ENCODE data around the gene DHX32.
A peak's percentile ranks its signal among the peaks of the same experiment; 100 is the strongest.

DHX32 gene

DNA sequence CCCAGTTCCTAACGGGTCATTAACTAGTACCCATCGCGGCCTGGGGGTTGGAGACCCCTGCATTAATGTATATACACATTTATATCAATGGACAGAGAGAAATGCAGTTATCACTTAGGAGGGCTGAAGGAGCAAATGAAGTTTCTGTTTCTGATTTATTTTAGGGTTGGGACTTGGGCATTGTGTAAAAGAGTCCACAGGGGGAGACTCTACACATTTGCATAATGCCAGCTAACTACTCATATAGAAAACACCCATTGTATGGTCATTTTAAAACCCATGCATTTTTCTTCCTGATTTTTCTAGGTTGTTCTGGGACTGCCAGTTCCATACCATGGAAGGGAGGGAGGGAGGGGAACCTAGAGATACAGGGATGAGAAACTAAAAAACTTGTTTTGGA is 34.2 kb downstream of the DHX32 start:
- DNase-seq = no peak

DNA sequence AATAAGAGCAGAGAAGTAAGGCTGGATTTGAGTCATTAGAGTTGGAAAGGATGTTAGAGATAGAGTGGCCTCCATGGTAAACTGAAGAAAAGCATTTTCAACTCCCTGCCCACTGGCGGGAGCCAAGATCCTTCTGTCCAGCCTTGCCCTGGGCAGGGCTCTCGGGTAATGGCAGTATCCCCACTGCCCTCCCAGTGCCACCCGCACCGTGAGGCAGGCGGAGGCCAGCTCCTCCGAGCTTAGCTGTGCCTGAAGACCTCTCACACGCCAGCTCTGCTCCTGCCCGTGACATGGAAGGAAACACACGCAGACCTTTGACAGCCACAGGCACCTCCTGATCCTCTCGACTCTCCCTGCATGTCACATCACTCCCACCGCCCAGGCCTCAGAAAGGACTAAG is 35.5 kb downstream of the DHX32 start:
- DNase-seq = no peak

DNA sequence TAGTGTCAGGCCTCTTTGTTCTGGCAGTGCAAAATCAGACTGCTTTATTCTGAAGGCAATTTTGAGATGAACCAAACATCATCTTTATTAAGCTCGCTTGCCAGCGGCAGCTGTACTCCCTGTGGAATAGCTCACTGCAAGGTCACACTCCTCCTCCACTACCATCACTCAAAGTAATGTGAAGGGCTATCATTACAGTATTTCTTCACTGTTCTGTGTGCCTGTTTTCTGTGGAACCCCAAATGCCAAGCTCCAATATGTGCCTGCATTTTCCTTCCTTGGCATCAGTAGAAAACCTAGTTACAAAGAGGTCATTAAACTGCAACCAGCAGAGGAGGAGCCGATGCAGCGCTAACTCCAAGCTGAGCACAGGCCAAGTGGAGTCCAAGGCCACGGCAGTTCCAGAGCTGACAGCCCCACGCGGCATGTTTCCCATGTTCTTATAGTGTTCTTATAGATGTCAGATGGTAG is 36.3 kb downstream of the DHX32 start:
- no peak for DNase-seq

GRCh38 chr10:125843603-125844329 is 37.3 kb downstream of the DHX32 start:
- DNase-seq = no peak

DNA sequence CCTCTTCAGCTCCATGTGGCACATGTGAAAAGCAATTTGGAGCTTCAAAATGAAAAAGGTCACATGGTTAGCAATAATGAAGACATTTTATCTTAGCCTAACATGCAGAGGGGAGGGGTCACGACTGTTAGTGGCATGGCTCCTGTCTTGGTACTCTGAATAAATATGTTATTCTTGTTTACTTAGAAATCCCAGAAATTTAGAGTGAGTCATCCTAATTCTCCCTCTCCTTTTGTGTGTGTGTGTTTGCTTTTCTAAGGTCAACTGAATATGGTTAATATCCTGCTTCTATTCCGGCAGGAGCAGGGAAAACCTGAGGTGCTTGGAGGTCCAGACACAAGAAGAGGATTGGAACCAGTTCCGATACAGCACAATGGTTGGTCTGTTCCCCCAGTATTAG is 40.1 kb downstream of the DHX32 start:
- DNase-seq = no peak

DNA sequence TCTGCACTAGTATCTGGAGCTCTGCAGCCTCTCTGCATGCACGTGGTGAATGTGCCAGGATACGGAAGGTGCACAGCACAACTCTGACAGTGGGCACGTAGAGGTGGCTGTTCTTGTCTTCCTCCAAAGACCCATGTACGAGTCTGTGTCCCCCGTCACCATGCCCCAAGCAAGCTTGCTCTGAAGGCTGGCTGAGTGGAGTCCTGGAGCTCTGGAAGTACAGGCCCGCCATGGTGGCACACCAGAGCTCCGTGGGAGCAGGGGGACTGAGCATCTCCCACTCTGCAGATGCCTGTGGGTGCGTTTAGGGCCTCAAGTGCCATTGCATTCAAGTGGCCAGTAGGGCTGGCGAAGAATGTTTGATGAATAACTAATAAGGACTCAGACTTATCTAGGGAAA is 40.7 kb downstream of the DHX32 start:
- DNase-seq = no peak

DNA sequence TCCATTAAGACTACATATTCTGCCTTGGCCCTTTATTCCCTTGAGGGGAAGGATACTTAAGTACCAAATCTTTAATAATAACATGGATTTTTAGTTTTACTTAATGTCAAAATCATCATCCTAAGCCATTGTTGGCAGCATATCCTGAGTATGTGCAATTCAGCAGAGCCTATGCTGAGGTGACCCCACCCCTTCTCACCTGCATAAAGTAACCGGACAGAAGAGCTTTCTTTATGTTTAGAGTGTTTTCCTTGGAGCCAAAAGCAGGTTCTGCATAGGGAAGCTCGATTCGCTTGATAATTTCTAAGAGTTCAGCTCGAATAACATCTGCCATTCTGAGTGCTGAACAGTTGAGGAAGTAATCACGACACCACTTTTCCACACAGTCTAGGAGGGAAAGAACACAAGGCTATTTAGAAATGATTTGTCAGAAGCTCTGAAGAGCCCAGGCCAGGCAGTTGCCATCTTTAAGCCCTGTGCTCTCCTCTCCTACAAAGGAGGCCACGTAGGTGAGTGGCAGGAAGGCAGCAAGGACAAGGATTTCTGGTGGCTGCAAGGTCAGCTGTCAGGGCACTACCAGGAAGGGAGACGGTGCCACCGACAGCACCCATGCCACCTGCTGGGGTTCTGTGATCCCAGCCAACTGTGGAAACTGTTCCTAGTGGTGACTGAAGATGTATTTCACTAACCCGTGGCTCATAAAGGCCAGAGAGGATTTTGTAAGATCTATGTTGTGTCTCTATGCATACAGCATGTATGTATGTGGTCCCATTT is 42.1 kb downstream of the DHX32 start:
- DNase-seq = no peak

- DNase-seq = no peak
Measured at GRCh38 chr10:125836746-125837145, 44.3 kb downstream of the DHX32 start.

- no peak for DNase-seq
Measured at GRCh38 chr10:125828311-125828710, 52.8 kb downstream of the DHX32 start.

- no peak for DNase-seq
Measured at GRCh38 chr10:125827133-125827532, 54.0 kb downstream of the DHX32 start.

DNA sequence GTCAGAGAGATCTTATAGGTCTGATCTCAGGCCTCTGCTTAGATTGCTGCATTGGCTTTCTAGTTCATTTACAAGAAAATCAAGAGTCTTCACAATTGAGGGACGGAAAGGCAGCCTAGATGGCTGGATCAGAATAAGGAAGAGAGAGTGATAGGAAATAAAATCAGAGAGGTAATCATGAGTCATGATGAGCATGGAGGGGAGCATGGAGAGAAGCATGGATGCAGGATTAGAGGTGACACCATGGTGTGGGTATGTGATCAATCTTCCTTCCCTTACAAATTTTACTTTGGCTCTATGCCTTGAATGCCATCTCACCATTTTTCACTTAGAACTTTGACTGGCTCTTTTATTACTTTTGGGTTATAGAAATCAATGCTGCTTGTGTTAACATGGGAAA is 56.4 kb downstream of the DHX32 start:
- DNase-seq = no peak

DNA sequence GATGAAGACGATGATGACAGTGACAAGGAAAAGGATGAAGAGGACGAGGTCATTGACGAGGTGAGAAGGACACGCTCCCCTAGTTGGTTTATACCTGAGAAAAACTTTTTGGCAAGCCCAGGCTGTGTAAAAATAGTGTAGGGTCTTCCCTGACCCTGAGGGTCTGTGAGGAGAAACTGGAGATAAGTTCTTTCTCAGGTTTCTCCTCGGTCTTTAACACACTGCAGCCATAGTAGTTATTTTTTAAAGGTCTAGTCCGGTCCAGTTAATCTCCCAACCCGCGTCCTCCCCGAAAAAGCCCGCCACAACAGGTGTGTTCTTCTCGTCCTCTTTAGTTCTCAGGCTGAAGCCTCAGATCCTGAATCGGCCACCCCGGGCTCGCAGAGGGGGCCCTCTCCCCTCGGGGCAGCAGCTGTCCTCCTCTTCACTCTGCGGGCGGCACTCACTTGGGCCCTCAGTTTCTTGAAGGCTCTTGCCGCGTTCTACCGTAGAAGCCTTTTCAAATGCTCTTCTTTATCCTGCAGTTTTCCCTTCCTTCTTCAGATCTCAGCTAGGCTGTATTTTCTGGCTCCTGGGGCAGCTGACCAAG is 57.3 kb downstream of the DHX32 start:
- no peak for DNase-seq

- peak; percentile 96 for DNase-seq
Measured at GRCh38 chr10:125822878-125823662, 58.0 kb downstream of the DHX32 start, which contains the start of the genes BCCIP and UROS. Gene BCCIP (plus strand): TSS chr10:125823546. CDS start chr10:125823558, 12 bp downstream. Gene UROS (minus strand): TSS chr10:125823258. CDS start chr10:125816499, 6,759 bp downstream.

- DNase-seq = peak; percentile 9
Measured at GRCh38 chr10:125820701-125821100, 60.4 kb downstream of the DHX32 start.

DNA sequence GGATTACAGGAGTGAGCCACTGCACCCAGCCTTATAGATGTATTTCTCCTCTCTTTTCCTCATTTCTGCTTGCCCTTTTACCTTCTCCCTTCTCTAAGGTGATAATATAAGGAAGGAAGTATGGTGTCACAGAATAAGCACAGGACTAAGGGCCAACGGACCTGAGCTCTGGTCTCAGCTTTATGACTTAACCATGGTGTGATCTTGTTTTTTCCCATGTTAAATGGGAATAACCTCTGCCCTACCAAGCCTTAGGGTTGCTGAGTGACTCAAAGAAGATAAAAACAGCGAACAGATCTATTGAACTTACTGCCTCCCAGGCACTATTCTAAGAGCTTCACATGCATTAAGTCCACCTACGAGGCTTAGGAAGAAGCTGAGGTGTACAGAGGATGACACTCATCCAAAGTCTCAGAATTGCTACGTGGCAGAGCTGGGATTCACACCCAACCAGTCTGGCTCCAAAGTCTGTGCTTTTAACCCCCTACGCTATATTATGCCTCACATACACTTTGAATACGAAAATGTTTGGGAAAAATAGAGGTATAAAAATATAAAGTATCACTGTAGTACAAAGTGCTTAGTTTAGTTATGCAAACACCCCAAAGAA is 63.6 kb downstream of the DHX32 start:
- DNase-seq = no peak

- no peak for DNase-seq
Measured at GRCh38 chr10:125816548-125816947, 64.5 kb downstream of the DHX32 start.

DNA sequence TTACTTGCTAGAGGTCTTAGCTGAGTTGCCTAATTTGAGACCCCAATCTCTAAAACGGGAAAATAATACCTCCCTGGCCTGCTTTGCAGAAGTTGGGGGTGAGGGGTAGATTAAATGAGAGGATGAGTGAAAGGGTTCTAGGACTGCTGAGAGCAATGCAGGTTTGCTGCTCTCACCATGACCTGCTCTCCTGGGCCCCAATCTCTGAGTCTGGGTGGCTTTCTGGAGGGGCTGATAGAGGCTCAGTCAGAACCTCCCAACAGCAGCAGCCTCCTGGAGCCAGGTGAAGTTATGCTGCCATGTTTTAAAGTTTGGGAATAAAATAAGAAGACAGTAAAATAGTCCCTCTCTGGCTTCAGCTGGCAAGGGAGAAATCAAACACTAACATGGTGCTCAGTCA is 65.3 kb downstream of the DHX32 start:
- no peak for DNase-seq

- no peak for DNase-seq
Measured at GRCh38 chr10:125812128-125812750, 68.9 kb downstream of the DHX32 start.

DNA sequence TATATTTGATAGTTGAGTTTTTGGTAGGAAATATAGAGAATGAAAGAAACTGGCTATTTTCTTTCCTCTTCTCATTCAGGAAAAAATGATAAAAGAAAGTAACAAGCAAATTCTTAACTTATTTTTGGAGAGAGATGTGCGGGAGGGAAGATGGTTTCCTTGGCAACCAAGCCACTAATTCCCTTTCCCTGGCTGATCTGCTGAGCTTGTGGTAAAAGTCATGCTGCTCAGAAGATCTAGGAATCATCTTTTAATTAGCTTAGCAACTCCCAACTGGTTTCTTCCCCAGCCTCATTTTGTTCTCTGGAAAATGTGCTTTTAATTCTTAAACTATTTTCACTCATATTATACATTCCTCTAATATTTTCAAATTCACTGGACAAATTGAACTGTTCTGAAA is 69.8 kb downstream of the DHX32 start:
- DNase-seq = no peak

GRCh38 chr10:125808047-125808446 is 73.0 kb downstream of the DHX32 start:
- DNase-seq = no peak

DNA sequence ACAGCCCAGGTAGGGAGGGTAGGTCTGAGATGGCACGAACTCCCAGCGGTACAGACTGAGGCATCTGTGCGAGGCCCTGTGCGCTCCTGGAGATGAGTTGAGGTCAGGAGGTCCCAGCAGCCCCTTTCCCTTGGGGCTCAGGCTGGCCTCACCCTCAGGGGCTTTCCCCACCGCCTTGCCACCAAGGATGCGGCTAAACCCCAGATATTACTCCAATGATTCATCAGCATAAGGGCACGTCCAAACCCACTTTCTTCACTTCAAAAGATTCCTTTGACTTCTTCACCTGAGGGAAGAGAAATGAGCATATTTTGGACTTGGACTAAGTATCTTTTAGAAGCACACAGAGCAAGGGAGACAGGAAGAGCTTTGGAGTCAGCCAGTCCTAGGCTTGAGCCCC is 78.4 kb downstream of the DHX32 start:
- DNase-seq = no peak

DNA sequence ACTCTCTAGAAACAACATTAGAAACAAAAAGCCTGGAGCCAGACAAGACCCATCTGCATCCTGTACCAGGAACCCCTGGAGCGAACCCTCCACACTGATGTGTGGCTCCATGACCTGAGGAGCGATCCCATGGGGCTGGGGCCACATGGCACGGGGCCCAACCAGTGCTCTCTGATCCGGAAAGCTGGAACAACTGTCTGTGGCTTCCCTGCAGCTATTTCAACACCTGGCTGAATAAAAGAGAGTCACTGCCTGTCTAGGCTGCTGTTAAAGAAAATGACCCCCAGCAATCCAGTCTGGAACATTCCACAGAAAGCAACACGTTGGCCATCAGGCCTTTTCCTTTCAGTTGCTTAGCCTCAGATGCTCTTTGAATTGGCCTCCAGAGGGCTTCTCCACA is 79.0 kb downstream of the DHX32 start:
- no peak for DNase-seq
